Coronary artery (tissue), 2 donors: ENCODE measurements around the gene HSD3B7.
A peak's percentile ranks its signal among the peaks of the same experiment; 100 is the strongest.

Experiments used
- DNase-seq: peaks from one replicate; pipeline ENCODE4 v3.0.0-alpha.2; 2017; ENCODE audit warnings: low spot score
- H3K27ac ChIP-seq, 2 donors: fragments of 200-600 bp; sonication (generic); one replicate each; pipeline ENCODE4 v1.5.1; 2016 to 2019
- H3K4me3 ChIP-seq: fragments of 200-600 bp; sonication (generic); 2 replicates; pipeline ENCODE4 v1.5.1; 2016; ENCODE audit warnings: mild to moderate bottlenecking, moderate library complexity
- TF ChIP-seq, protein P1 (sequence below): fragments of 200-600 bp; sonication (generic); IDR thresholded peaks from one replicate; pipeline ENCODE4 v1.5.1; 2019; ENCODE audit warnings: antibody characterized with exemption

Gene HSD3B7

DNA sequence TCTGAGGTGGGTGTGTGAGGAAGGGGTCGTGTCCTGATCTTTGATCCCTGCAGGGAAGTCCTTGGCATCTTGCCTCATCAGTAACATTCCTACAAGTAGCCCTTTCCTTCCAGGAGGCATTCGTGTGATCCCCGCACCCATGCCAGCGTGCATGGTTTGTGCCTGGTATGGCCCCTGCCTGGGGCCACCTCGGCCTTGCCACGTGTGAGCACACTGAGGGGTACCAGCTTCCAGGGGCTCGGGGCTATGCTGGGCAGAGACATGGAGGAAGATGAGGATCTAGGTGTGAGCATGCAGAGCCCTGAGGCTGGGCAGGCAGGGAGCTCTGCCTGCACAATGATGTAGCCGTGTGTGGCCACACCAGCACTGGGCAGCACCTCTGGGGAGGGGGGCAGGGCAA is 6.0 kb downstream of the HSD3B7 start:
- no peak overlapping the region for H3K4me3 ChIP-seq
- TF ChIP-seq, protein P1, sequence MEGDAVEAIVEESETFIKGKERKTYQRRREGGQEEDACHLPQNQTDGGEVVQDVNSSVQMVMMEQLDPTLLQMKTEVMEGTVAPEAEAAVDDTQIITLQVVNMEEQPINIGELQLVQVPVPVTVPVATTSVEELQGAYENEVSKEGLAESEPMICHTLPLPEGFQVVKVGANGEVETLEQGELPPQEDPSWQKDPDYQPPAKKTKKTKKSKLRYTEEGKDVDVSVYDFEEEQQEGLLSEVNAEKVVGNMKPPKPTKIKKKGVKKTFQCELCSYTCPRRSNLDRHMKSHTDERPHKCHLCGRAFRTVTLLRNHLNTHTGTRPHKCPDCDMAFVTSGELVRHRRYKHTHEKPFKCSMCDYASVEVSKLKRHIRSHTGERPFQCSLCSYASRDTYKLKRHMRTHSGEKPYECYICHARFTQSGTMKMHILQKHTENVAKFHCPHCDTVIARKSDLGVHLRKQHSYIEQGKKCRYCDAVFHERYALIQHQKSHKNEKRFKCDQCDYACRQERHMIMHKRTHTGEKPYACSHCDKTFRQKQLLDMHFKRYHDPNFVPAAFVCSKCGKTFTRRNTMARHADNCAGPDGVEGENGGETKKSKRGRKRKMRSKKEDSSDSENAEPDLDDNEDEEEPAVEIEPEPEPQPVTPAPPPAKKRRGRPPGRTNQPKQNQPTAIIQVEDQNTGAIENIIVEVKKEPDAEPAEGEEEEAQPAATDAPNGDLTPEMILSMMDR = no peak
- no peak for DNase-seq
- H3K27ac ChIP-seq = no peak overlapping the region

DNA sequence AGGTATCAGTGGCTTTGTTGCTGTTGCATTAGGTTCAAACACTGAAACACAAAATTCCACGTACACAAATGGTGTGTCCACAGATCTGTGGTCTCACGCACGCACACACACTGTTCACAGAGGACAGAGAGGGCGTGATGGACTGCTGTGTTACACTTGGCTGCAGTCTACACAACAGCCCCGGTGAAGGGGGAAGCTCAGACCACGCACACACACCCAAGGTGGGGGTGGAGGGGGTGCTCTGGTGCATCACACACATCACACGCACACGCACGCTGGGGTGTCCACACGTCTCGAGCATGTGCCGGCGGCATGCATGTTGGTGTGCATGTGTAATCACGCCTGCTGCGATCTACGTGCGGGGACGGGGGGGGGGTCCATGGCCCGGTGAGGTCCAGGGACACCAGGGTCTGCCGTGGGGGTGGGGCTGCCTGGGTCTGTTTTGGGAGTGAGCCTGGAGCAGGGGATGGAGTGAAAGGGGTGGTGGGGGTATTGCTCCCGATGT is 7.3 kb downstream of the HSD3B7 start:
- TF ChIP-seq, protein P1 = no peak
- H3K27ac ChIP-seq = no peak overlapping the region
- DNase-seq = no peak
- no peak overlapping the region for H3K4me3 ChIP-seq

DNA sequence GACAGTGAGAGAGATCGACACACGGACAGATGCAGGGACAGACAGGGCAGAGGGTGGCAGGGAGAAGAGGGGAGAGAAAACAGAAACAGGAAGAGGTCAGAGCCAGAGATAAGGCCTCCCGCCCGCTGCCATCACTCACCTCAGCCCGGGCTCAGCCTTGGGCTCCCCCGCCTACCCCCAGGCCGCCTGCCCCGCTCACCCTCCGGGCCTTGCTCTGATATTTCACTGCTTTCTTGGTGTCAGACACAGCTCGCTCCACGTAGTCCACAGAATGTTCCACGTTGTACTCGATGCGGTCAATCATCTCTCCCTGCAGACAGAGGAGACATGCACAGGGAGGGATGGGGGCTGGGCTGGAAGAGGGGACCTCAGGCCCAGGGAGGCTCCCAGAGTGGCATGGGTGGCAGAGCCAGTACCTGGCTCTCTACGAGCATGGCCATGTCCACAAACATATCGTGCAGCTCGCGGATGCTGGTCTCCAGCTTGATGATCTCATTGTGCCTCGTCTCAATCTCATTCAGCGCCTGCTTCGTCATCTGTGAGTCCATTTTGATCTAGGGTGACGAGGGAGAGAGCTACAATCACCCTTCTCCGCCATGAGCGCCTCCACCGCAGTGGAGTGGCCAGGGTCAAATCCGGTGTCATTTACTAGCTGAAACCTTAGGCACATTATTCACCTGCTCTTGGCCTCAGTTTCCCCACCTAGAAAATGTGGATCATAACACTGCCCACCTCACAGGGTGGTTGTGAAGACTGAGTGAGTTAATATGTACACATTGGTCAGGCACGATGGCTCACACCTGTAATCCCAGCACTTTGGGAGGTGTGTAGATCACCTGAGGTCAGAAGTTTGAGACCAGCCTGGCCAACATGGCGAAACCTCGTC is 8.2 kb downstream of the HSD3B7 start:
- Histone ChIP-seq H3K27ac (no peak overlapping the region), H3K4me3 (no peak overlapping the region)
- no peak for DNase-seq
- TF ChIP-seq, protein P1 = no peak

DNA sequence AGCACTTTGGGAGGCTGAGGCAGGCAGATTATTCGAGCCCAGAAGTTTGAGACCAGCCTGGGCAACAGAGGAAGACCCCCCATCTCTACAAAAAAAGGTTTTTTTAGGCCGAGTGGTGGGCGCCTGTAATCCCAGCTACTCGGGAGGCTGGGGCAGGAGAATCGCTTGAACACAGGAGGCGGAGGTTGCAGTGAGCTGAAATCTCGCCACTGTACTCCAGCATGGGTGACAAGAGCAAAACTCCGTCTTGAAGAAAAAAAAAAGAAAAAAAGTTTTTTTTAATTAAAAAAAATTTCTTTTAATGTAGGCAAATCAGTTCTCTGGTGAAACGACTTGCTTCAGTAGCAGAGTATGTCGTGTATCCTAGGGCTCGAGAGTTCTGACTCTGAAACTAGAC is 10.9 kb downstream of the HSD3B7 start:
- Histone ChIP-seq H3K4me3 (no peak overlapping the region), H3K27ac (peak overlapping the region in 1 of 2 donors; percentile 79)
- DNase-seq = no peak
- TF ChIP-seq, protein P1 = no peak

DNA sequence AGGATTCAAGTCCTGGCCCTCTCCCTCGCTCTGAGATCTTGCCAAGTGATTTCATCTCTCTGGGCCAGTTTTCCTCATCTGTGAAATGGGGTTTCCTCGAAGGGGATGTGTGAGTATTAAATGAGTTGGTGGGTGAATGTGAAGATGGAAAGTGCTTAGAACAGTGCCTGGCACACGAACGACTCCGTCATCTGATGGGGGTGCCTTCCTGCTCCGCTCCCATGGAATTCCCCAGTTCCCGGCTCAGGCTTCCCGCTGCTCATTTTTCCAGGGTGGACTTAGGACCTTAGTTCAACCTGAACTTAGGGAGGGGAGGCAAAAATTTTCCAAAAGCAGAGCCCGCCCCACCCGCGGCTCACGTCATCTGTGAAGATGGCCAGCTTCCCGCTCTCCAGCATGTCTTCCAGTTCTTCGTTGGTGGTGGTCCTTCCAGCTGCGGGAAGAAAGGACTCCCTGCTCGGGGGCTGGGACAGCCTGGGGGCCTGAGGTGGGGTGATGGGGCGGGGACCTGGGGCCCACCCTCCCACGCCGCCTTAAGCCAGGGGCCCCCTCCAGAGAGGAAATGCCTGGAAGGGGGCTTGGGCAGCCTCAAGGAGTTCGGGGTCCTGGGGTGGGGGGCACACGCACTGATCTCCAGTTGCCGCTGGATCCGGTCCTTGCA is 11.4 kb downstream of the HSD3B7 start:
- TF ChIP-seq, protein P1 = no peak
- Histone ChIP-seq H3K27ac (peak overlapping the region; percentile 2 to 79), H3K4me3 (peak overlapping the region; percentile 77)
- DNase-seq = no peak

DNA sequence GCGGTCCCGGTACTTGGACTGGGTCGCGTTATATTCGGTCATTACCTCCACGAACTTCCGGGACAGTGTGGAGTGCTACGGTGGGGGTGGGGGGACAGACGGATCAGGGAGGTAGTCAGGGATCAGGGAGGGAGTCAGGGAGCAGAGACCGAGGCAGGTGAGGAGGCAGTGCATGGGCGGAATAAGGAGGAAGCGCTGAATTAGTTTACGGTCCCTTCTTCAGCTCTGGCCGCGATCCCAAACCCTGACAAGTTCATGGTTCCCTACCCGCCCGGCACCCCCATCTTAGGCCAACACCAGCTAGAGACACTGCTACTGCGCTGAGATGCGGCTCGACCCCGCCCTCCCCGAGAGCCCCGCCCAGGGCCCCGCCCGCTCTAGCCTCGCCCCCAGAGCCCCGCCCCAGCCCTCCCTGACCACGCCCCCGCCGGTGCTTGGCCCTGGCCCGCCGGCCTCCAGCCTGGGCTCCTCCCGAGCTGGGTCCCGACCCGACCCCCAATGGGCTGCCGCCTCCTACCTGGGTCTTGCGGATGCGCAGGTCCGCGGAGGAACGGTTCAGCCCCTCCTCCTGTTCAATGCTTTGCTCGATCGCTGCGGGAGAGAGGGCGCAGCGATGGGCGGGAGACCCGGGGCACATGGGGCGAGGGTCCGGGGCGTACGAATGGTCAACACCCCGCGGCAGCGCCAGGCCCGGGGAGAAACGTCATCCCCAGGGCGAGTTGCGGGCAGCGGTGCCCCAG is 12.1 kb downstream of the HSD3B7 start:
- TF ChIP-seq, protein P1 = no peak
- Histone ChIP-seq H3K27ac (peak overlapping the region; percentile 2 to 79), H3K4me3 (peak overlapping the region; percentile 77)
- DNase-seq = peak; percentile 84
